ENCODE data around the gene NQO1. TPM values are rescaled to one million over a fixed set of nuclear protein-coding genes. Genes with fewer than 3 reads are reported as not detected.
A peak's percentile ranks its signal among the peaks of the same experiment; 100 is the strongest.
"Not testable (repeated sequence)": the region's sequence is repeated elsewhere in the genome, so short reads cannot be mapped to it uniquely, and the experiment has no call there.

The NQO1 gene
- total RNA-seq, 1 donor: 934 TPM

- no peak overlapping the region for H3K4me3 ChIP-seq (ENCODE audit: low read depth, low read length)
- TF ChIP-seq, protein P1, sequence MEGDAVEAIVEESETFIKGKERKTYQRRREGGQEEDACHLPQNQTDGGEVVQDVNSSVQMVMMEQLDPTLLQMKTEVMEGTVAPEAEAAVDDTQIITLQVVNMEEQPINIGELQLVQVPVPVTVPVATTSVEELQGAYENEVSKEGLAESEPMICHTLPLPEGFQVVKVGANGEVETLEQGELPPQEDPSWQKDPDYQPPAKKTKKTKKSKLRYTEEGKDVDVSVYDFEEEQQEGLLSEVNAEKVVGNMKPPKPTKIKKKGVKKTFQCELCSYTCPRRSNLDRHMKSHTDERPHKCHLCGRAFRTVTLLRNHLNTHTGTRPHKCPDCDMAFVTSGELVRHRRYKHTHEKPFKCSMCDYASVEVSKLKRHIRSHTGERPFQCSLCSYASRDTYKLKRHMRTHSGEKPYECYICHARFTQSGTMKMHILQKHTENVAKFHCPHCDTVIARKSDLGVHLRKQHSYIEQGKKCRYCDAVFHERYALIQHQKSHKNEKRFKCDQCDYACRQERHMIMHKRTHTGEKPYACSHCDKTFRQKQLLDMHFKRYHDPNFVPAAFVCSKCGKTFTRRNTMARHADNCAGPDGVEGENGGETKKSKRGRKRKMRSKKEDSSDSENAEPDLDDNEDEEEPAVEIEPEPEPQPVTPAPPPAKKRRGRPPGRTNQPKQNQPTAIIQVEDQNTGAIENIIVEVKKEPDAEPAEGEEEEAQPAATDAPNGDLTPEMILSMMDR (IDR thresholded peaks at IDR 0.05; ENCODE audit: insufficient read depth, low read depth, low read length): no peak
- DNase-seq (ENCODE audit: low read depth): no peak
These were observed 41.3 kb upstream of the NQO1 start for GRCh38 chr16:69767459-69768229.

GRCh38 chr16:69763599-69763942 lies 37.2 kb upstream of the NQO1 start:
- H3K4me3 ChIP-seq (ENCODE audit: low read depth, low read length): no peak overlapping the region
- TF ChIP-seq, protein P1 (IDR thresholded peaks at IDR 0.05; ENCODE audit: insufficient read depth, low read depth, low read length): no peak
- no peak for DNase-seq (ENCODE audit: low read depth)

GRCh38 chr16:69762814-69763598 lies 36.6 kb upstream of the NQO1 start:
- peak; percentile 42 for DNase-seq (ENCODE audit: low read depth)
- H3K4me3 ChIP-seq (ENCODE audit: low read depth, low read length): peak overlapping the region; percentile 68
- TF ChIP-seq, protein P1 (IDR thresholded peaks at IDR 0.05; ENCODE audit: insufficient read depth, low read depth, low read length): no peak

DNA sequence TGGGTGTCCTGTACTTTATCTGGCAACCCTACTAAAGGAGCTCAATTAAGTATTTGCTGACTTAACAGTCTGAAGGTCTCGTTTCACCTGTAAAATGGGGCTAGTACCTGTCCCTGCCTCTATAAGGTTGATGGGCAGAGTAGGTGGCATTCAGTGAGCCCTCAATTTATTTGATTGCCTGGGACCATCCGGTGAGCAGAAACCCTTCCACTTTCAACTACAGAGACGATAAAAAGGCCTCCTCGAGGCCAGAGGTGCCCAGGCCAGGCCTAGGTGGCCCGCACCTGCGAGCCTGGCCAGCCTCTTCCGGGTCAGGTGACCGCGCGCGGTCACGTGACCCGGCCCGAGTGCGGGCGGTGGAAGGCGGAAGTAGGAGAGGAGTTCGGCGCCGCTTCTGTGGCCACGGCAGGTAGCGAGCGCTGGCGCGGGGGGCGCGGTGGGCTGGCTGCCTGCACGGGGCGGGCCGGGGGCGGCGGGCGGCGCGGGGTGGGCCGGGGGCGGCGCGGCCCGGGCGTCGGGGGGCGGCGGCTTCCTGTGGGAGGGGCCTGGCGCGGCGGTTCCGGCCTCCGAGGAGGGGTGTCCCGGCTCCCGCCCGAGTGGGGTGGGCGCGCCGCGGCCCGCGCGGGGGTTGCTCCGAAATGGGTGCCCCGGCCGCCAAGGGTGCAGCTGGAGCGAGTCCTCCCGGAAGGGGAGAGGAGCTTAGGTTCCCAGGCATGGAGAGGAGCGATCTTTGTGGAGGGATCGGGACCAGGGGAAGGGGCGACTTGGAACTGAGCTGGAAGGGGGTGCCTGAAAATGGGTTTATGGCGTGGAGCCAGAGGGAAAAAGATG lies 35.8 kb upstream of the NQO1 start, which contains the start of gene WWP2:
WWP2 (plus strand) TSS at position 350 of the 831 bp plus-strand sequence. CDS start 24,679 bp downstream, outside the sequence.
- peak; percentile 63 for DNase-seq (ENCODE audit: low read depth)
- TF ChIP-seq, protein P1 (IDR thresholded peaks at IDR 0.05; ENCODE audit: insufficient read depth, low read depth, low read length): no peak
- peak within 1 kb of the TSS; percentile 68 for H3K4me3 ChIP-seq (ENCODE audit: low read depth, low read length)

GRCh38 chr16:69757375-69757774 lies 31.0 kb upstream of the NQO1 start:
- DNase-seq (ENCODE audit: low read depth): peak; percentile 33
- H3K4me3 ChIP-seq (ENCODE audit: low read depth, low read length): not testable (repeated sequence)

- no peak overlapping the region for H3K4me3 ChIP-seq (ENCODE audit: low read depth, low read length)
- DNase-seq (ENCODE audit: low read depth): no peak
- TF ChIP-seq, protein P1 (IDR thresholded peaks at IDR 0.05; ENCODE audit: insufficient read depth, low read depth, low read length): no peak
These were observed 30.3 kb upstream of the NQO1 start for GRCh38 chr16:69756705-69757104.

Measured in fibroblast of villous mesenchyme (primary cell).